CD14-positive monocyte (primary cell): Measurements from ENCODE around the gene PTPRU. TPM values are rescaled to one million over a fixed set of nuclear protein-coding genes. Genes with fewer than 3 reads are reported as not detected.

Source experiments
- DNase-seq, 3 donors: peaks; one replicate each; pipeline ENCODE4 v3.0.0-alpha.2; 2011 to 2022
- H2AFZ ChIP-seq: 2 replicates; pipeline ENCODE4 v1.6.0; 2012; ENCODE audit warnings: mild to moderate bottlenecking, low read depth, low read length, inconsistent platforms; ENCODE audit not compliant: insufficient read depth, poor library complexity, severe bottlenecking
- H3K27ac ChIP-seq, 2 donors: 1 replicate in 1 of 2; 2 replicates in 1 of 2; pipeline ENCODE4 v1.5.1; 2012 to 2013; ENCODE audit warnings: low read length in 2 of 2, control low read depth in 1 of 2, inconsistent platforms in 1 of 2, low read depth in 1 of 2, mild to moderate bottlenecking in 1 of 2
- H3K27me3 ChIP-seq, 2 donors: one replicate each; pipeline versions ENCODE4 v1.6.0 to v1.6.1; 2011 to 2013; ENCODE audit warnings: low read length in 2 of 2; ENCODE audit not compliant: control insufficient read depth in 2 of 2, insufficient read depth in 2 of 2
- H3K36me3 ChIP-seq, 2 donors: replicated peaks in 1 of 2; 1 replicate in 1 of 2; 2 replicates in 1 of 2; pipeline versions ENCODE4 v1.5.1 to v1.6.1; 2012 to 2013; ENCODE audit warnings: low read length in 2 of 2, control low read depth in 1 of 2, inconsistent platforms in 1 of 2, mild to moderate bottlenecking in 1 of 2; ENCODE audit not compliant: insufficient read depth in 2 of 2, control insufficient read depth in 1 of 2
- H3K4me1 ChIP-seq, 2 donors: 1 replicate in 1 of 2; 2 replicates in 1 of 2; pipeline versions ENCODE4 v1.5.1 to v1.6.1; 2012 to 2013; ENCODE audit warnings: low read length in 2 of 2, control low read depth in 1 of 2, inconsistent platforms in 1 of 2, mild to moderate bottlenecking in 1 of 2, moderate library complexity in 1 of 2; ENCODE audit not compliant: insufficient read depth in 2 of 2, control insufficient read depth in 1 of 2
- H3K4me2 ChIP-seq: replicated peaks from 2 replicates; pipeline ENCODE3; 2012; ENCODE audit warnings: low read length, moderate library complexity, mild to moderate bottlenecking; ENCODE audit not compliant: poor library complexity, severe bottlenecking; ENCODE audit errors: extremely low read depth
- H3K4me3 ChIP-seq, 3 experiments: fragments of 200-600 bp in 1 of 3; sonication (generic) in 1 of 3; replicated peaks in 1 of 3; 1 replicate in 2 of 3; 2 replicates in 1 of 3; pipeline ENCODE4 v1.5.1; 2011 to 2013; ENCODE audit warnings: low read length in 3 of 3, mild to moderate bottlenecking in 3 of 3, control low read depth in 2 of 3, low read depth in 2 of 3, inconsistent platforms in 1 of 3, moderate library complexity in 1 of 3
- H3K79me2 ChIP-seq: 2 replicates; pipeline ENCODE4 v1.6.0; 2012; ENCODE audit warnings: mild to moderate bottlenecking, control low read depth, inconsistent platforms, low read length, moderate library complexity; ENCODE audit not compliant: insufficient read depth
- H3K9ac ChIP-seq: 2 replicates; pipeline ENCODE4 v1.6.0; 2017; ENCODE audit warnings: low read length, mild to moderate bottlenecking; ENCODE audit not compliant: insufficient read depth, poor library complexity, severe bottlenecking
- H3K9me3 ChIP-seq, 2 donors: replicated peaks in 1 of 2; 1 replicate in 1 of 2; 2 replicates in 1 of 2; pipeline versions ENCODE4 v1.5.1 to v1.6.1; 2012 to 2013; ENCODE audit warnings: low read length in 2 of 2, control low read depth in 1 of 2; ENCODE audit not compliant: control insufficient read depth in 1 of 2, insufficient read depth in 1 of 2
- H4K20me1 ChIP-seq: 2 replicates; pipeline ENCODE4 v1.6.0; 2012; ENCODE audit warnings: mild to moderate bottlenecking, low read length, control low read depth, moderate library complexity; ENCODE audit not compliant: insufficient read depth
- H3K27ac Mint-ChIP-seq, 7 donors: one replicate each; pipeline ENCODE4 v1.8.0; 2020; ENCODE audit warnings: mild to moderate bottlenecking in 7 of 7, mixed read lengths in 7 of 7, moderate library complexity in 6 of 7, inconsistent platforms in 2 of 7
- H3K27me3 Mint-ChIP-seq, 3 donors: one replicate each; pipeline ENCODE4 v1.8.0; 2021 to 2022; ENCODE audit warnings: low read depth in 3 of 3, mild to moderate bottlenecking in 3 of 3, mixed read lengths in 3 of 3, moderate library complexity in 3 of 3, inconsistent platforms in 1 of 3
- H3K36me3 Mint-ChIP-seq, 2 donors: one replicate each; pipeline ENCODE4 v1.8.0; 2020; ENCODE audit warnings: mixed read lengths in 2 of 2, inconsistent platforms in 1 of 2, mild to moderate bottlenecking in 1 of 2
- H3K4me1 Mint-ChIP-seq: one replicate; pipeline ENCODE4 v1.8.0; 2020; ENCODE audit warnings: mild to moderate bottlenecking, mixed read lengths
- H3K4me3 Mint-ChIP-seq, 2 donors: one replicate each; pipeline ENCODE4 v1.8.0; 2020; ENCODE audit warnings: mild to moderate bottlenecking in 2 of 2, mixed read lengths in 2 of 2, moderate library complexity in 1 of 2
- H3K9me3 Mint-ChIP-seq, 7 donors: one replicate each; pipeline ENCODE4 v1.8.0; 2020 to 2022; ENCODE audit warnings: mixed read lengths in 7 of 7, mild to moderate bottlenecking in 6 of 7, moderate library complexity in 6 of 7, inconsistent platforms in 2 of 7
- WGBS: methylation state at CpG from one replicate; pipeline ENCODE4 v1.1.5; 2013; ENCODE audit warnings: missing lambda C conversion rate; ENCODE audit not compliant: insufficient coverage; 5-methylcytosine and 5-hydroxymethylcytosine counted together
- intact Hi-C, 2 donors: fragments of 100-400 bp; cut with micrococcal nuclease; formaldehyde crosslinking; loops; one replicate each; pipeline versions ENCODE4 v1.15.0 to v1.15.1; 2023
- polyA plus RNA-seq, 3 donors: library from polyadenylated mRNA; depleted of rRNA in 1 of 3; unstranded in 2 of 3; stranded (reverse) in 1 of 3; fragments of 300-500 nt in 2 of 3; fragments of >200 nt in 1 of 3; fragmentation: Illumina TruSeq in 2 of 3; gene quantifications; 1 replicate in 2 of 3; 2 replicates in 1 of 3; pipeline ENCODE4 v1.2.3, GENCODE V29; 2012 to 2021
- TF ChIP-seq, protein P1 (sequence below): fragments of 200-600 bp; IDR thresholded peaks from one replicate; pipeline ENCODE4 v1.8.0; 2022; ENCODE audit warnings: antibody characterized with exemption, mild to moderate bottlenecking

Gene PTPRU
- polyA plus RNA-seq, 3 donors = 0.42 to 1.4 TPM; not detected in 1

DNA sequence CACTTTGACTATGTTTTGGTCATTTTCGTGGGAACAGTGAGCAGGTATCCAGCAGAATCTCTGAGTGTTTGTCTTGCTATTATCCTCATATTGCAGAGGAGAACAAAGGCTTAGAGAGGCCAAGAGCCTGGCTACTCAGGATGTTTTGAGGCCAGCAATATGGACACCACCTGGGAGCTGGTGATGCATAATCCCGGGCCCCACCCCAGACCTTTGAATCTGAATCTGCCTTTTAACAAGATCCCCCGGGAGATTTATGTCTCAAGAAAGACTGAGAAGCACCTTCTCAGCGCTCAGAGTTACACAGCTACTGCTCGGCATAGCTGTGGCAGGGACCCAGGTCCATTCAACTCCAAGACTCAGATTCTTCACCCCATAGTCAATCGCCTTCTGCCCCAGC, 72.8 kb downstream of the PTPRU start:
- Histone ChIP-seq H3K36me3 (no peaks in the 10 kb centered on the region), H3K4me1 (no peaks in the 10 kb centered on the region), H2AFZ (no peak overlapping the region), H3K79me2 (no peaks in the 10 kb centered on the region), H3K9me3 (no peaks in the 10 kb centered on the region), H3K27ac (no peak overlapping the region), H3K9ac (no peak overlapping the region), H4K20me1 (no peaks in the 10 kb centered on the region), H3K4me2 (no peak overlapping the region), H3K4me3 (no peak overlapping the region), H3K27me3 (no peaks in the 10 kb centered on the region)
- H3K36me3 Mint-ChIP-seq = no peaks in the 10 kb centered on the region
- TF ChIP-seq, protein P1, sequence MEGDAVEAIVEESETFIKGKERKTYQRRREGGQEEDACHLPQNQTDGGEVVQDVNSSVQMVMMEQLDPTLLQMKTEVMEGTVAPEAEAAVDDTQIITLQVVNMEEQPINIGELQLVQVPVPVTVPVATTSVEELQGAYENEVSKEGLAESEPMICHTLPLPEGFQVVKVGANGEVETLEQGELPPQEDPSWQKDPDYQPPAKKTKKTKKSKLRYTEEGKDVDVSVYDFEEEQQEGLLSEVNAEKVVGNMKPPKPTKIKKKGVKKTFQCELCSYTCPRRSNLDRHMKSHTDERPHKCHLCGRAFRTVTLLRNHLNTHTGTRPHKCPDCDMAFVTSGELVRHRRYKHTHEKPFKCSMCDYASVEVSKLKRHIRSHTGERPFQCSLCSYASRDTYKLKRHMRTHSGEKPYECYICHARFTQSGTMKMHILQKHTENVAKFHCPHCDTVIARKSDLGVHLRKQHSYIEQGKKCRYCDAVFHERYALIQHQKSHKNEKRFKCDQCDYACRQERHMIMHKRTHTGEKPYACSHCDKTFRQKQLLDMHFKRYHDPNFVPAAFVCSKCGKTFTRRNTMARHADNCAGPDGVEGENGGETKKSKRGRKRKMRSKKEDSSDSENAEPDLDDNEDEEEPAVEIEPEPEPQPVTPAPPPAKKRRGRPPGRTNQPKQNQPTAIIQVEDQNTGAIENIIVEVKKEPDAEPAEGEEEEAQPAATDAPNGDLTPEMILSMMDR = no peak
- intact Hi-C loops = no loop called here
- H3K4me3 Mint-ChIP-seq = no peak overlapping the region
- no peaks in the 10 kb centered on the region for H3K4me1 Mint-ChIP-seq
- H3K27me3 Mint-ChIP-seq = peaks cover 0 to 7% (median 2%) of the 10 kb centered on the region in 3 donors
- DNase-seq = no peak
- no peaks in the 10 kb centered on the region for H3K9me3 Mint-ChIP-seq
- WGBS = 77% methylated on average over 4 of the region's 6 CpGs
- H3K27ac Mint-ChIP-seq = no peak overlapping the region

DNA sequence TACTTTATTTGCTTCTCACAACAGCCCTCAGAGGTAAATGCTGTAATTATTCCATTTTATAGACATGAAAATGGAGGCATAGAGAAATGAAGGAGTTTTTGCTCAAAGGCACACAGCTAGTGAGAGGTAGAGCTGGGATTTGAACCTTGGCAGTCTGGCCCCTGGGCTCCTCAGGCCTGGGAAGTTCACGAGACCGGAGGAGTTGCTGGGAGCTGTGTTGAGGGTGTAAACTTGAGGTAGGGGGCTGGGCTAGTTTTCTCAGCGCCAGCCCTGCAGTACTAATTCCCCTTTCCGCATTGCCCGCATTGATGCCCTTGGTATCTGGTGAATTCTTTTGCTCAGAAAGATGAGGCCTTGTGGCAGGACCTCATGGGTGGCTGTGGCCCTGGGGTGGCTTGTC, 73.3 kb downstream of the PTPRU start:
- DNase-seq = no peak
- Mint-ChIP-seq H3K9me3 (no peaks in the 10 kb centered on the region), H3K27me3 (peaks cover 0 to 8% (median 2%) of the 10 kb centered on the region in 3 donors), H3K27ac (no peak overlapping the region), H3K4me1 (no peaks in the 10 kb centered on the region), H3K4me3 (no peak overlapping the region), H3K36me3 (no peaks in the 10 kb centered on the region)
- Histone ChIP-seq H4K20me1 (no peaks in the 10 kb centered on the region), H3K4me2 (no peak overlapping the region), H3K36me3 (no peaks in the 10 kb centered on the region), H3K27ac (no peak overlapping the region), H3K9me3 (no peaks in the 10 kb centered on the region), H3K9ac (no peak overlapping the region), H3K27me3 (no peaks in the 10 kb centered on the region), H2AFZ (no peak overlapping the region), H3K4me1 (no peaks in the 10 kb centered on the region), H3K79me2 (no peaks in the 10 kb centered on the region), H3K4me3 (no peak overlapping the region)
- 100% methylated on average over 5 of the region's 5 CpGs for WGBS
- intact Hi-C loops = no loop called here
- TF ChIP-seq, protein P1 = no peak
